ENCODE data around the gene RALGAPA2. TPM values are rescaled to one million over a fixed set of nuclear protein-coding genes. Genes with fewer than 3 reads are reported as not detected.
A peak's percentile ranks its signal among the peaks of the same experiment; 100 is the strongest.

Gene RALGAPA2
- total and polyA plus RNA-seq, 2 donors (not counting 3 experiments of a cell fraction or from before 2014, with no cell fraction given) = 10.0 to 46.8 TPM

DNA sequence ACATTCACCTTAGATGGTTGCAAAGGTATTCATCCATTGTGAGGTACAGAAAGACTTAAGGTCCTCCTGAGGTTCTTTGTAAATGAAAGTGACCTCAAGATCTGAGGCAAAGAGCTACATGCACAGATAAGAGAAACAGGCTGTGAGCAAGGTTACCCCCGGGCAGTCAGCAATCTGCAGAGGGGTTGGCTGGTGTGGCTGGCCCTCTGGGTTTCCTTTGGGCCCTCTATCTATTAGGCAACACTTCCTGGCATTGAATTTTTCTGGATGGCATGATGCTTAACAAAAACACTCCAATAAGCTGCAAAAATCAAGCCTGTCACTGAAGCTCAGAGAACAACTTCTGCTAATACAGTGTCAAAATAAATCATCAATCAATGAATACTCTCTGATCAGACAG, 48.9 kb upstream of the RALGAPA2 start:
- Histone ChIP-seq H3K9me3 (replicated peaks; ENCODE audit: control insufficient read depth, insufficient read depth, low read length) (no peaks in the 10 kb centered on the region), H3K36me3 (ENCODE audit: control insufficient read depth in 2 of 2, extremely low read depth in 1 of 2, insufficient read depth in 2 of 2, low read length in 2 of 2) (no peaks in the 10 kb centered on the region), H3K9me1 (replicated peaks; ENCODE audit: control insufficient read depth, extremely low read depth, insufficient read depth, low read length) (no peaks in the 10 kb centered on the region), H3K79me2 (ENCODE audit: control insufficient read depth, insufficient read depth, low read length) (no peaks in the 10 kb centered on the region), H3K4me2 (ENCODE audit: insufficient read depth, low read length) (peak overlapping the region; percentile 45), H3K9ac (replicated peaks; ENCODE audit: extremely low read depth, insufficient read depth, low read length) (peak overlapping the region; percentile 34), H3K4me1 (ENCODE audit: control insufficient read depth, extremely low read depth, insufficient read depth, low read length) (peaks cover 53% of the 10 kb centered on the region), H3K27me3 (ENCODE audit: control insufficient read depth in 2 of 2, insufficient read depth in 2 of 2, low read length in 2 of 2) (no peaks in the 10 kb centered on the region), H3K4me3 (replicated peaks in 1 of 3; ENCODE audit: insufficient read depth in 1 of 3, low read depth in 1 of 3, low read length in 3 of 3) (no peak overlapping the region), H3K27ac (ENCODE audit: insufficient read depth, low read depth, low read length) (peak overlapping the region; percentile 54), H2AFZ (ENCODE audit: low read depth, low read length) (no peak overlapping the region), H4K20me1 (replicated peaks; ENCODE audit: control insufficient read depth, extremely low read depth, insufficient read depth, low read length) (no peaks in the 10 kb centered on the region)
- TF ChIP-seq FOS (IDR thresholded peaks at IDR 0.05; ENCODE audit: borderline replicate concordance, insufficient read depth, low read length) = no peak
- TF ChIP-seq, protein P1, sequence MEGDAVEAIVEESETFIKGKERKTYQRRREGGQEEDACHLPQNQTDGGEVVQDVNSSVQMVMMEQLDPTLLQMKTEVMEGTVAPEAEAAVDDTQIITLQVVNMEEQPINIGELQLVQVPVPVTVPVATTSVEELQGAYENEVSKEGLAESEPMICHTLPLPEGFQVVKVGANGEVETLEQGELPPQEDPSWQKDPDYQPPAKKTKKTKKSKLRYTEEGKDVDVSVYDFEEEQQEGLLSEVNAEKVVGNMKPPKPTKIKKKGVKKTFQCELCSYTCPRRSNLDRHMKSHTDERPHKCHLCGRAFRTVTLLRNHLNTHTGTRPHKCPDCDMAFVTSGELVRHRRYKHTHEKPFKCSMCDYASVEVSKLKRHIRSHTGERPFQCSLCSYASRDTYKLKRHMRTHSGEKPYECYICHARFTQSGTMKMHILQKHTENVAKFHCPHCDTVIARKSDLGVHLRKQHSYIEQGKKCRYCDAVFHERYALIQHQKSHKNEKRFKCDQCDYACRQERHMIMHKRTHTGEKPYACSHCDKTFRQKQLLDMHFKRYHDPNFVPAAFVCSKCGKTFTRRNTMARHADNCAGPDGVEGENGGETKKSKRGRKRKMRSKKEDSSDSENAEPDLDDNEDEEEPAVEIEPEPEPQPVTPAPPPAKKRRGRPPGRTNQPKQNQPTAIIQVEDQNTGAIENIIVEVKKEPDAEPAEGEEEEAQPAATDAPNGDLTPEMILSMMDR (IDR thresholded peaks at IDR 0.05; ENCODE audit: extremely low read depth in 1 of 2, insufficient read depth in 1 of 2, low read depth in 1 of 2, low read length in 2 of 2) = no peak
- TF ChIP-seq, protein P2, sequence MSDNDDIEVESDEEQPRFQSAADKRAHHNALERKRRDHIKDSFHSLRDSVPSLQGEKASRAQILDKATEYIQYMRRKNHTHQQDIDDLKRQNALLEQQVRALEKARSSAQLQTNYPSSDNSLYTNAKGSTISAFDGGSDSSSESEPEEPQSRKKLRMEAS (IDR thresholded peaks at IDR 0.05; ENCODE audit: insufficient read depth, insufficient read length) = no peak
- peak; percentile 87 for TF ChIP-seq GATA2 (IDR thresholded peaks at IDR 0.05; ENCODE audit: insufficient read depth, insufficient read length, low read depth, low read length)
- no peak for TF ChIP-seq JUN (IDR thresholded peaks at IDR 0.05; ENCODE audit: borderline replicate concordance, insufficient read depth, insufficient read length, low read depth)
- TF ChIP-seq POLR2AphosphoS5 (IDR thresholded peaks at IDR 0.05; ENCODE audit: insufficient read depth, low read depth, low read length) = peak; percentile 46
- TF ChIP-seq POLR2A (IDR thresholded peaks at IDR 0.05; ENCODE audit: low read depth, low read length) = peak; percentile 56
- TF ChIP-seq EZH2 (IDR thresholded peaks at IDR 0.05; ENCODE audit: borderline replicate concordance, low read depth, low read length, severe bottlenecking) = no peak
- no peak for TF ChIP-seq MYC (IDR thresholded peaks at IDR 0.05; ENCODE audit: low read depth, low read length)
- peak; percentile 87 for DNase-seq (ENCODE audit: low read depth, low spot score)
- ChIA-PET CTCF (interaction anchor here (0.5 to 2.7 kb wide), 17 partner anchors 8 to 474 kb away, joined by 3 to 18 read pairs (median 6); partner anchors contain the start of gene RALGAPA2), POLR2A (interaction anchor here (0.9 to 2.1 kb wide), 4 partner anchors 8 to 49 kb away, joined by 3 to 6 read pairs (median 4); partner anchors contain the start of gene RALGAPA2)
- FAIRE-seq = peak; percentile 72
- dilution Hi-C loops (cut with MboI; ENCODE audit: extremely low pct_ligation_motif_present, low sequenced_read_pairs) = no loop called here
- BruUV-seq (replicated peaks) = no TSS peak
- intact Hi-C loops (cut with micrococcal nuclease) = loop anchor here (1.0 to 2.0 kb wide), 6 partner anchors 8 to 96 kb away; partner anchors contain the start of gene RALGAPA2

Data from endothelial cell of umbilical vein (primary cell).